Loucy (cell line): ENCODE measurements around the gene TTC32.

ENCODE experiments used
- H2AFZ ChIP-seq: fragments of 200-600 bp; sonication (generic); 2 replicates; pipeline ENCODE4 v1.6.0; 2016; ENCODE audit warnings: antibody characterized with exemption, mild to moderate bottlenecking, low read length, moderate library complexity
- H3F3A ChIP-seq: fragments of 200-600 bp; 2 replicates; pipeline ENCODE4 v1.6.0; 2016; ENCODE audit warnings: antibody characterized with exemption, low read depth, mild to moderate bottlenecking
- H3K27me3 ChIP-seq: fragments of 200-600 bp; sonication (generic); 2 replicates; pipeline ENCODE4 v1.6.1; 2014; ENCODE audit warnings: low read length, mild to moderate bottlenecking; ENCODE audit not compliant: insufficient read depth, poor library complexity, severe bottlenecking
- H3K36me3 ChIP-seq: fragments of 200-600 bp; sonication (generic); 2 replicates; pipeline ENCODE4 v1.6.1; 2016; ENCODE audit warnings: low read length; ENCODE audit not compliant: insufficient read depth
- H3K4me1 ChIP-seq: fragments of 200-600 bp; sonication (generic); 2 replicates; pipeline ENCODE4 v1.5.1; 2014; ENCODE audit warnings: low read length, mild to moderate bottlenecking; ENCODE audit not compliant: insufficient read depth, poor library complexity, severe bottlenecking
- H3K4me2 ChIP-seq: fragments of 200-600 bp; sonication (generic); 2 replicates; pipeline ENCODE4 v1.6.0; 2014; ENCODE audit warnings: antibody characterized with exemption, low read length, low read depth, mild to moderate bottlenecking; ENCODE audit not compliant: poor library complexity, severe bottlenecking
- H3K4me3 ChIP-seq: fragments of 200-600 bp; sonication (generic); 2 replicates; pipeline ENCODE4 v1.5.1; 2014; ENCODE audit warnings: low read length, mild to moderate bottlenecking, mixed read lengths; ENCODE audit not compliant: poor library complexity, severe bottlenecking
- H3K79me2 ChIP-seq: fragments of 200-600 bp; sonication (generic); 2 replicates; pipeline ENCODE4 v1.6.1; 2014; ENCODE audit warnings: low read length; ENCODE audit not compliant: insufficient read depth
- H3K9ac ChIP-seq: fragments of 200-600 bp; sonication (generic); 2 replicates; pipeline ENCODE4 v1.6.0; 2014; ENCODE audit warnings: mild to moderate bottlenecking, low read depth, low read length, moderate library complexity; ENCODE audit not compliant: poor library complexity, severe bottlenecking
- H3K9me2 ChIP-seq: fragments of 200-600 bp; sonication (generic); replicated peaks from 2 replicates; pipeline ENCODE4 v1.6.1; 2016; ENCODE audit warnings: low read depth, low read length, mixed read lengths
- H3K9me3 ChIP-seq: fragments of 200-600 bp; sonication (generic); 2 replicates; pipeline ENCODE4 v1.6.1; 2014; ENCODE audit warnings: mild to moderate bottlenecking, antibody characterized with exemption, low read length, low read depth; ENCODE audit not compliant: insufficient read depth
- H4K20me1 ChIP-seq: fragments of 200-600 bp; sonication (generic); 2 replicates; pipeline ENCODE4 v1.6.0; 2014; ENCODE audit warnings: antibody characterized with exemption, low read length, mild to moderate bottlenecking; ENCODE audit not compliant: insufficient read depth, poor library complexity, severe bottlenecking
- EZH2phosphoT487 ChIP-seq: fragments of 200-600 bp; IDR thresholded peaks from 2 replicates; pipeline ENCODE4 v1.6.1; 2018; ENCODE audit warnings: antibody characterized with exemption, mild to moderate bottlenecking, moderate library complexity, borderline replicate concordance
- TF ChIP-seq, protein P1 (sequence below): fragments of 200-600 bp; sonication (generic); conservative IDR thresholded peaks from 2 replicates; pipeline ENCODE4 v1.5.1; 2014; ENCODE audit warnings: mild to moderate bottlenecking, antibody characterized with exemption, low read length

Gene TTC32

GRCh38 chr2:19861813-19862212 lies 40.0 kb downstream of the TTC32 start:
- Histone ChIP-seq H3F3A (no peaks in the 10 kb centered on the region), H3K9ac (no peak overlapping the region), H3K27me3 (no peaks in the 10 kb centered on the region), H3K9me2 (no peaks in the 10 kb centered on the region), H3K4me3 (no peak overlapping the region), H2AFZ (no peak overlapping the region; the same call in 1 of the 2 replicates), H3K4me1 (no peaks in the 10 kb centered on the region), H3K4me2 (no peak overlapping the region), H3K79me2 (no peaks in the 10 kb centered on the region), H4K20me1 (no peaks in the 10 kb centered on the region), H3K9me3 (no peaks in the 10 kb centered on the region), H3K36me3 (no peaks in the 10 kb centered on the region)
- no peak for TF ChIP-seq EZH2phosphoT487

DNA sequence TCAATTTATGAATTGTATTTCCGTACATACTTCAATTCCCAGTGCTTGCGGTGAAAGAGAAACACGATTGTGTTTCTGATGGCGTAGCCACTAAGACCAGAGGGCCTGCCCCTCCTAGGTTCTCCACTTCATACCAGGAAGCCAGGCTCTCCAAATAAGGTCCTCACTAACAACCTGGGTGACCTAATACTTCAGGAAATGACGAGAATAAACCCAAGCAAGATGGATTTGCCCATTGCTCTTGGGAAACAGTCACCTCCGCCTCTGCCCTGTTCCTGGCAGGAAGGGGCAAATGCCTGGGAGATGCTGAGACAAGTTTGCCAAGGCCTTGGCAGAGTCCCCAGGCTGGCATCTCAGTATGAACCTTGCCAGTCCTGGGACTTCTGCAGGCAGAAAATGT lies 41.8 kb downstream of the TTC32 start:
- Histone ChIP-seq H3K9me2 (no peaks in the 10 kb centered on the region), H3K4me3 (no peak overlapping the region), H3K4me2 (no peak overlapping the region), H3F3A (no peaks in the 10 kb centered on the region), H3K36me3 (no peaks in the 10 kb centered on the region), H4K20me1 (no peaks in the 10 kb centered on the region), H3K9ac (no peak overlapping the region), H2AFZ (no peak overlapping the region), H3K4me1 (no peaks in the 10 kb centered on the region), H3K9me3 (no peaks in the 10 kb centered on the region), H3K27me3 (no peaks in the 10 kb centered on the region), H3K79me2 (no peaks in the 10 kb centered on the region)
- TF ChIP-seq, protein P1, sequence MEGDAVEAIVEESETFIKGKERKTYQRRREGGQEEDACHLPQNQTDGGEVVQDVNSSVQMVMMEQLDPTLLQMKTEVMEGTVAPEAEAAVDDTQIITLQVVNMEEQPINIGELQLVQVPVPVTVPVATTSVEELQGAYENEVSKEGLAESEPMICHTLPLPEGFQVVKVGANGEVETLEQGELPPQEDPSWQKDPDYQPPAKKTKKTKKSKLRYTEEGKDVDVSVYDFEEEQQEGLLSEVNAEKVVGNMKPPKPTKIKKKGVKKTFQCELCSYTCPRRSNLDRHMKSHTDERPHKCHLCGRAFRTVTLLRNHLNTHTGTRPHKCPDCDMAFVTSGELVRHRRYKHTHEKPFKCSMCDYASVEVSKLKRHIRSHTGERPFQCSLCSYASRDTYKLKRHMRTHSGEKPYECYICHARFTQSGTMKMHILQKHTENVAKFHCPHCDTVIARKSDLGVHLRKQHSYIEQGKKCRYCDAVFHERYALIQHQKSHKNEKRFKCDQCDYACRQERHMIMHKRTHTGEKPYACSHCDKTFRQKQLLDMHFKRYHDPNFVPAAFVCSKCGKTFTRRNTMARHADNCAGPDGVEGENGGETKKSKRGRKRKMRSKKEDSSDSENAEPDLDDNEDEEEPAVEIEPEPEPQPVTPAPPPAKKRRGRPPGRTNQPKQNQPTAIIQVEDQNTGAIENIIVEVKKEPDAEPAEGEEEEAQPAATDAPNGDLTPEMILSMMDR: no peak
- no peak for TF ChIP-seq EZH2phosphoT487

- no peaks in the 10 kb centered on the region for H3K9me3 ChIP-seq
- no peak overlapping the region for H3K4me2 ChIP-seq
- no peaks in the 10 kb centered on the region for H3K4me1 ChIP-seq
Observed at GRCh38 chr2:19859565-19859964, 42.2 kb downstream of the TTC32 start.

DNA sequence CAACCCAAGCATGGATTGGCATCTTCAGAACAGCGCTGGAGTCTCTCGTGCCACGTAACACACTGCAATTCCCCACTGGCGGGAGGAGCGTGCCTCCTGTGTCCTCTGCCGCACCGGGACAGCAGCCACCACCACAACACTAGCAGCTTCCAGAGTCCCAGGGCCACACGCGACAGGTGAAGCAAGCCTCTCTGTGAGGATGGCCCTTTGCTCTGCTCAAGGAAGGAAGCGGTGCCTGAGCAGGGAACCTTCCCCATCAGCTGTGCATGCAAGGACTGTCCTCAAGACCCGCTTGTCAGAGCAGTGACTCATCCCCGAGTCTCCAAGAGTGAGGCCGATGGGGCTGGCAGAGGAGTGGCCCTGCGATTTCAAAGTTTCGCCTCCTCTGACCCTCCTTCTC lies 44.0 kb downstream of the TTC32 start:
- no peak overlapping the region for H2AFZ ChIP-seq
- H3K9ac ChIP-seq: no peak overlapping the region
- H3K36me3 ChIP-seq: no peaks in the 10 kb centered on the region
- TF ChIP-seq, protein P1: no peak
- TF ChIP-seq EZH2phosphoT487: no peak
- no peaks in the 10 kb centered on the region for H3K9me2 ChIP-seq
- H3F3A ChIP-seq: no peaks in the 10 kb centered on the region
- H3K27me3 ChIP-seq: no peaks in the 10 kb centered on the region
- no peaks in the 10 kb centered on the region for H3K79me2 ChIP-seq
- H4K20me1 ChIP-seq: no peaks in the 10 kb centered on the region
- H3K4me2 ChIP-seq: no peak overlapping the region
- H3K4me3 ChIP-seq: no peak overlapping the region
- no peaks in the 10 kb centered on the region for H3K4me1 ChIP-seq
- no peaks in the 10 kb centered on the region for H3K9me3 ChIP-seq

More at GRCh38 chr2:19859565-19859964, 42.2 kb downstream of the TTC32 start:
- no peak overlapping the region for H3K9ac ChIP-seq
- no peaks in the 10 kb centered on the region for H3K36me3 ChIP-seq
- no peaks in the 10 kb centered on the region for H3K27me3 ChIP-seq
- TF ChIP-seq EZH2phosphoT487: no peak
- TF ChIP-seq, protein P1: no peak
- no peaks in the 10 kb centered on the region for H4K20me1 ChIP-seq
- H3F3A ChIP-seq: no peaks in the 10 kb centered on the region
- no peak overlapping the region for H2AFZ ChIP-seq
- H3K79me2 ChIP-seq: no peaks in the 10 kb centered on the region
- H3K4me3 ChIP-seq: no peak overlapping the region
- H3K9me2 ChIP-seq: no peaks in the 10 kb centered on the region
